SK-N-SH (cell line): ENCODE results near the gene CD2AP.

ENCODE experiments used
- CTCF ChIP-seq: fragments of 200-600 bp; sonication (generic); IDR thresholded peaks from 2 replicates; pipeline ENCODE4 v1.6.1; 2017; ENCODE audit warnings: antibody characterized with exemption, mild to moderate bottlenecking, moderate library complexity
- ELF1 ChIP-seq: IDR thresholded peaks from 2 replicates; pipeline ENCODE4 v1.4.0; 2012
- EP300 ChIP-seq, 2 experiments: IDR thresholded peaks; 2 replicates each; pipeline versions ENCODE4 v1.4.0 to v1.6.1; 2012; ENCODE audit warnings: borderline replicate concordance in 1 of 2, low read depth in 1 of 2, low read length in 1 of 2
- GABPA ChIP-seq: IDR thresholded peaks from 2 replicates; pipeline ENCODE4 v1.4.0; 2012; ENCODE audit warnings: low read depth, mild to moderate bottlenecking
- POLR2AphosphoS5 ChIP-seq: IDR thresholded peaks from 2 replicates; pipeline ENCODE4 v1.6.1; 2012; ENCODE audit warnings: low read depth, low read length
- RAD21 ChIP-seq: IDR thresholded peaks from 2 replicates; pipeline ENCODE4 v1.6.1; 2012; ENCODE audit warnings: mild to moderate bottlenecking, low read length
- RXRA ChIP-seq: IDR thresholded peaks from 2 replicates; pipeline ENCODE4 v1.4.0; 2012; ENCODE audit warnings: low read depth, mild to moderate bottlenecking, borderline replicate concordance
- TEAD4 ChIP-seq: IDR thresholded peaks from 2 replicates; pipeline ENCODE4 v1.4.0; 2012; ENCODE audit warnings: mild to moderate bottlenecking, borderline replicate concordance; ENCODE audit not compliant: insufficient read depth
- ZBTB33 ChIP-seq: IDR thresholded peaks from 2 replicates; pipeline ENCODE4 v1.4.0; 2012; ENCODE audit warnings: low read depth, borderline replicate concordance
- TF ChIP-seq, protein P1 (sequence below): IDR thresholded peaks from 2 replicates; pipeline ENCODE4 v1.6.1; 2012; ENCODE audit warnings: mild to moderate bottlenecking, low read depth, low read length, moderate library complexity

GRCh38 chr6:47455533-47456209, 21.9 kb upstream of the CD2AP start:
- TF ChIP-seq CTCF (no peak), TEAD4 (no peak), POLR2AphosphoS5 (no peak), ELF1 (no peak), GABPA (no peak), RAD21 (no peak), RXRA (no peak), EP300 (IDR thresholded peaks at IDR 0.05; ENCODE audit: borderline replicate concordance in 1 of 2, low read depth in 1 of 2, low read length in 1 of 2) (no peak), ZBTB33 (no peak)
- TF ChIP-seq, protein P1, sequence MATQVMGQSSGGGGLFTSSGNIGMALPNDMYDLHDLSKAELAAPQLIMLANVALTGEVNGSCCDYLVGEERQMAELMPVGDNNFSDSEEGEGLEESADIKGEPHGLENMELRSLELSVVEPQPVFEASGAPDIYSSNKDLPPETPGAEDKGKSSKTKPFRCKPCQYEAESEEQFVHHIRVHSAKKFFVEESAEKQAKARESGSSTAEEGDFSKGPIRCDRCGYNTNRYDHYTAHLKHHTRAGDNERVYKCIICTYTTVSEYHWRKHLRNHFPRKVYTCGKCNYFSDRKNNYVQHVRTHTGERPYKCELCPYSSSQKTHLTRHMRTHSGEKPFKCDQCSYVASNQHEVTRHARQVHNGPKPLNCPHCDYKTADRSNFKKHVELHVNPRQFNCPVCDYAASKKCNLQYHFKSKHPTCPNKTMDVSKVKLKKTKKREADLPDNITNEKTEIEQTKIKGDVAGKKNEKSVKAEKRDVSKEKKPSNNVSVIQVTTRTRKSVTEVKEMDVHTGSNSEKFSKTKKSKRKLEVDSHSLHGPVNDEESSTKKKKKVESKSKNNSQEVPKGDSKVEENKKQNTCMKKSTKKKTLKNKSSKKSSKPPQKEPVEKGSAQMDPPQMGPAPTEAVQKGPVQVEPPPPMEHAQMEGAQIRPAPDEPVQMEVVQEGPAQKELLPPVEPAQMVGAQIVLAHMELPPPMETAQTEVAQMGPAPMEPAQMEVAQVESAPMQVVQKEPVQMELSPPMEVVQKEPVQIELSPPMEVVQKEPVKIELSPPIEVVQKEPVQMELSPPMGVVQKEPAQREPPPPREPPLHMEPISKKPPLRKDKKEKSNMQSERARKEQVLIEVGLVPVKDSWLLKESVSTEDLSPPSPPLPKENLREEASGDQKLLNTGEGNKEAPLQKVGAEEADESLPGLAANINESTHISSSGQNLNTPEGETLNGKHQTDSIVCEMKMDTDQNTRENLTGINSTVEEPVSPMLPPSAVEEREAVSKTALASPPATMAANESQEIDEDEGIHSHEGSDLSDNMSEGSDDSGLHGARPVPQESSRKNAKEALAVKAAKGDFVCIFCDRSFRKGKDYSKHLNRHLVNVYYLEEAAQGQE: no peak
